Vagina (tissue), 2 donors: Measurements from ENCODE around the gene RTL1.

Experiments
- POLR2A ChIP-seq, 2 donors: fragments of 450-650 bp; IDR thresholded peaks; one replicate each; pipeline ENCODE4 v1.6.1; 2017; ENCODE audit warnings: antibody characterized with exemption in 2 of 2, mild to moderate bottlenecking in 2 of 2, moderate library complexity in 2 of 2
- TF ChIP-seq, protein P1 (sequence below), 3 experiments: fragments of 450-650 bp in 2 of 3; fragments of 200-600 bp in 1 of 3; sonication (generic) in 1 of 3; IDR thresholded peaks; one replicate each; pipeline ENCODE4 v1.5.1; 2017 to 2019; ENCODE audit warnings: antibody characterized with exemption in 3 of 3, mild to moderate bottlenecking in 2 of 3, moderate library complexity in 2 of 3

DNA sequence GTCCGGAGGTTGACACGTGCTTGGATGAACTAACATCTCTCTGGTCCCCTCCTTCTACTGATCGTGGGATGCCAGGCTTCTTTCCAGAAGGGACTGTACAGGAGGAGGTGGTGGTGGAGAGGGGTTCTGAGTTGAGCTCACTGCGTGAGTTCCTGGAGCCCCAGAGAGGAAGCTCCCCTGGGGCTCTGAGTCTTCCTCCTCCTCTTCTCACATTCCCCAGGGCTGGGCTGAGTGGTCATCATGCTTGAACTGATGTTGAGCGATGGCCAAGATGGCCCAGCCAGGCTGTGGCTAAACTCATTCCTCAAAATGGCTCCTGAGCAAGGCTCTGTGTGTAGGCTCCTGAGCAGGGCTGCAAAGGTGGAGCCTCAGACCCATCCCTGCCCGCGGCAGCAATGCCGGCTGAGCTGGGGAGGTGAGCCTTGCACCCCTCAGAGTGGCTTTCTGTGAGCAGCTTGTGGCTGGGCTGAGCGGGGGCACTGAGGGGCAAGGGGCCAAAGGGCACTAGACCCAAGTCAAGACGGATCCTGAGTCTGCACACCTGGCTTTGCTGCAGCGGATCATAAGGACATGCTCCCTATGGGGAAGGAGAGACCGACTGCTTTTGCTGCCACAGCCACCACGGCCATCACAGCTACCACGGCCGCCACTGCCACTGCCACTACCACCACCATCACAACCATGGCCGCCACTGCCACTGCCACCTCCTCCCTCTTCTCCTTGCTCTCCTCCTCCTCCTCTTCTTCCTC lies 42.2 kb downstream of the RTL1 start:
- TF ChIP-seq POLR2A (IDR thresholded peaks at IDR 0.05), result no peak
- TF ChIP-seq, protein P1, sequence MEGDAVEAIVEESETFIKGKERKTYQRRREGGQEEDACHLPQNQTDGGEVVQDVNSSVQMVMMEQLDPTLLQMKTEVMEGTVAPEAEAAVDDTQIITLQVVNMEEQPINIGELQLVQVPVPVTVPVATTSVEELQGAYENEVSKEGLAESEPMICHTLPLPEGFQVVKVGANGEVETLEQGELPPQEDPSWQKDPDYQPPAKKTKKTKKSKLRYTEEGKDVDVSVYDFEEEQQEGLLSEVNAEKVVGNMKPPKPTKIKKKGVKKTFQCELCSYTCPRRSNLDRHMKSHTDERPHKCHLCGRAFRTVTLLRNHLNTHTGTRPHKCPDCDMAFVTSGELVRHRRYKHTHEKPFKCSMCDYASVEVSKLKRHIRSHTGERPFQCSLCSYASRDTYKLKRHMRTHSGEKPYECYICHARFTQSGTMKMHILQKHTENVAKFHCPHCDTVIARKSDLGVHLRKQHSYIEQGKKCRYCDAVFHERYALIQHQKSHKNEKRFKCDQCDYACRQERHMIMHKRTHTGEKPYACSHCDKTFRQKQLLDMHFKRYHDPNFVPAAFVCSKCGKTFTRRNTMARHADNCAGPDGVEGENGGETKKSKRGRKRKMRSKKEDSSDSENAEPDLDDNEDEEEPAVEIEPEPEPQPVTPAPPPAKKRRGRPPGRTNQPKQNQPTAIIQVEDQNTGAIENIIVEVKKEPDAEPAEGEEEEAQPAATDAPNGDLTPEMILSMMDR (IDR thresholded peaks at IDR 0.05), result no peak
